SK-N-SH (cell line): ENCODE data around the gene MMP24OS.

ENCODE experiments used
- CTCF ChIP-seq: fragments of 200-600 bp; sonication (generic); IDR thresholded peaks from 2 replicates; pipeline ENCODE4 v1.6.1; 2017; ENCODE audit warnings: antibody characterized with exemption, mild to moderate bottlenecking, moderate library complexity
- EP300 ChIP-seq, 2 experiments: IDR thresholded peaks; 2 replicates each; pipeline versions ENCODE4 v1.4.0 to v1.6.1; 2012; ENCODE audit warnings: borderline replicate concordance in 1 of 2, low read depth in 1 of 2, low read length in 1 of 2
- FOXJ3 ChIP-seq: sonication (generic); formaldehyde crosslinking; IDR thresholded peaks from 2 replicates; pipeline ENCODE4 v1.5.1; 2020; ENCODE audit warnings: mild to moderate bottlenecking, missing genetic modification reagents
- GATA2 ChIP-seq: sonication (generic); formaldehyde crosslinking; IDR thresholded peaks from 2 replicates; pipeline ENCODE4 v1.5.0; 2020; ENCODE audit warnings: mild to moderate bottlenecking, missing genetic modification reagents
- MAX ChIP-seq: IDR thresholded peaks from 2 replicates; pipeline ENCODE4 v1.4.0; 2012; ENCODE audit warnings: low read depth
- POLR2AphosphoS5 ChIP-seq: IDR thresholded peaks from 2 replicates; pipeline ENCODE4 v1.6.1; 2012; ENCODE audit warnings: low read depth, low read length
- RFX5 ChIP-seq: IDR thresholded peaks from 2 replicates; pipeline ENCODE4 v1.6.1; 2012; ENCODE audit warnings: mild to moderate bottlenecking, improper control_type of control experiment, low read length
- TAF1 ChIP-seq: IDR thresholded peaks from 2 replicates; pipeline ENCODE4 v1.6.1; 2012; ENCODE audit warnings: low read depth, mild to moderate bottlenecking, low read length, moderate library complexity, borderline replicate concordance
- TF ChIP-seq, protein P1 (sequence below): IDR thresholded peaks from 2 replicates; pipeline ENCODE4; 2012
- TF ChIP-seq, protein P2 (sequence below): IDR thresholded peaks from 2 replicates; pipeline ENCODE4 v1.6.1; 2012; ENCODE audit warnings: mild to moderate bottlenecking, low read depth, low read length, moderate library complexity

GRCh38 chr20:35246723-35247122, 31.2 kb downstream of the MMP24OS start:
- TF ChIP-seq, protein P1, sequence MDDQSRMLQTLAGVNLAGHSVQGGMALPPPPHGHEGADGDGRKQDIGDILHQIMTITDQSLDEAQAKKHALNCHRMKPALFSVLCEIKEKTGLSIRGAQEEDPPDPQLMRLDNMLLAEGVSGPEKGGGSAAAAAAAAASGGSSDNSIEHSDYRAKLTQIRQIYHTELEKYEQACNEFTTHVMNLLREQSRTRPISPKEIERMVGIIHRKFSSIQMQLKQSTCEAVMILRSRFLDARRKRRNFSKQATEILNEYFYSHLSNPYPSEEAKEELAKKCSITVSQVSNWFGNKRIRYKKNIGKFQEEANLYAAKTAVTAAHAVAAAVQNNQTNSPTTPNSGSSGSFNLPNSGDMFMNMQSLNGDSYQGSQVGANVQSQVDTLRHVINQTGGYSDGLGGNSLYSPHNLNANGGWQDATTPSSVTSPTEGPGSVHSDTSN = no peak
- TF ChIP-seq, protein P2, sequence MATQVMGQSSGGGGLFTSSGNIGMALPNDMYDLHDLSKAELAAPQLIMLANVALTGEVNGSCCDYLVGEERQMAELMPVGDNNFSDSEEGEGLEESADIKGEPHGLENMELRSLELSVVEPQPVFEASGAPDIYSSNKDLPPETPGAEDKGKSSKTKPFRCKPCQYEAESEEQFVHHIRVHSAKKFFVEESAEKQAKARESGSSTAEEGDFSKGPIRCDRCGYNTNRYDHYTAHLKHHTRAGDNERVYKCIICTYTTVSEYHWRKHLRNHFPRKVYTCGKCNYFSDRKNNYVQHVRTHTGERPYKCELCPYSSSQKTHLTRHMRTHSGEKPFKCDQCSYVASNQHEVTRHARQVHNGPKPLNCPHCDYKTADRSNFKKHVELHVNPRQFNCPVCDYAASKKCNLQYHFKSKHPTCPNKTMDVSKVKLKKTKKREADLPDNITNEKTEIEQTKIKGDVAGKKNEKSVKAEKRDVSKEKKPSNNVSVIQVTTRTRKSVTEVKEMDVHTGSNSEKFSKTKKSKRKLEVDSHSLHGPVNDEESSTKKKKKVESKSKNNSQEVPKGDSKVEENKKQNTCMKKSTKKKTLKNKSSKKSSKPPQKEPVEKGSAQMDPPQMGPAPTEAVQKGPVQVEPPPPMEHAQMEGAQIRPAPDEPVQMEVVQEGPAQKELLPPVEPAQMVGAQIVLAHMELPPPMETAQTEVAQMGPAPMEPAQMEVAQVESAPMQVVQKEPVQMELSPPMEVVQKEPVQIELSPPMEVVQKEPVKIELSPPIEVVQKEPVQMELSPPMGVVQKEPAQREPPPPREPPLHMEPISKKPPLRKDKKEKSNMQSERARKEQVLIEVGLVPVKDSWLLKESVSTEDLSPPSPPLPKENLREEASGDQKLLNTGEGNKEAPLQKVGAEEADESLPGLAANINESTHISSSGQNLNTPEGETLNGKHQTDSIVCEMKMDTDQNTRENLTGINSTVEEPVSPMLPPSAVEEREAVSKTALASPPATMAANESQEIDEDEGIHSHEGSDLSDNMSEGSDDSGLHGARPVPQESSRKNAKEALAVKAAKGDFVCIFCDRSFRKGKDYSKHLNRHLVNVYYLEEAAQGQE = no peak
- no peak for TF ChIP-seq POLR2AphosphoS5
- no peak for TF ChIP-seq GATA2 (CRISPR knock-in tag)
- TF ChIP-seq RFX5 = no peak
- TF ChIP-seq TAF1 = no peak
- TF ChIP-seq EP300 (IDR thresholded peaks at IDR 0.05; ENCODE audit: borderline replicate concordance in 1 of 2, low read depth in 1 of 2, low read length in 1 of 2) = no peak
- TF ChIP-seq MAX = no peak
- no peak for TF ChIP-seq FOXJ3 (CRISPR knock-in tag)
- no peak for TF ChIP-seq CTCF
